ENCODE measurements around the gene UMAD1.

Gene UMAD1

DNA sequence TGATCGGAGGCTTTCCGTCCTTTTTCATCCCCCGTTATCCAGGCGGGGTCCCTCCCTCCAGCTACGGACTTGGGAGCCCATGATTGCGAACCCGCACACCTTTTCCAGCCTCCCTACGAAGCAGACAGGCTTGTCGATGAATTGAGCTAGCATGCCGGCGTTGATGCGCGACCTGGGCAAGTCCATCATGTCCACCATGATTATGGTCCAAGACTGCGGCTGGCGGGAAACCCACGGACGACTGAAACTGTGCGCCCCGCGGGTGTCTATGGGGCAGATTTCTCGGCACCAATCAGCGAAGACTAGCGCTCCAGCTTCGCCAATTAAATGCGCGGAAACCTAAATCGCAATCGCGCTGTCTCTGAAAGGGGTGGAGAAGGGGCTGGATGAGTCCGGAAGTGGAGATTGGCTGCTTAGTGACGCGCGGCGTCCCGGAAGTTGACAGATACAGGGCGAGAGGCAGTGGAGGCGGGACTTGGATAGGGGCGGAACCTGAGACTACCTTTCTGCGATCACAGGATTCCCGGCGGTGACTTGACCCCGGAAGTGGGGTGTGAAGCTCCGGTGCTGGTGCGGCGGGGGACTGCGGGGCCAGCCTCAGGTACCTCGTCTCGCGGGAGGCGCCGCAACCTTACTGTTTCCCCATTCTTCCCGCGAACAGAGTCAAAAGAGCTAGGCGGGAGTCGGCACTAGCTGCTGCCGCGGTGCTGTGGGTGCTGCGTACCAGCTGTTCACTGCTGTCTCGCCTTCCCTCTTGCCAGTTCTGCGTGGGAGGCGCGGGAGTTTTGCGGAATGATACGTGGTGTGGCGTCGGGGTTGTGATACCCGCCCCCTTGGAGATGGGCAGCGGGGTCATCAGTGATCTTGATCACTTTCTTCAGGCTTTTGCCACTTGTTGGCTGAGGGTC, at the start of gene UMAD1:
UMAD1 (plus strand) TSS at position 532 of the 908 bp plus-strand sequence. CDS start 32,620 bp downstream, outside the sequence.
- TF ChIP-seq, protein P1, sequence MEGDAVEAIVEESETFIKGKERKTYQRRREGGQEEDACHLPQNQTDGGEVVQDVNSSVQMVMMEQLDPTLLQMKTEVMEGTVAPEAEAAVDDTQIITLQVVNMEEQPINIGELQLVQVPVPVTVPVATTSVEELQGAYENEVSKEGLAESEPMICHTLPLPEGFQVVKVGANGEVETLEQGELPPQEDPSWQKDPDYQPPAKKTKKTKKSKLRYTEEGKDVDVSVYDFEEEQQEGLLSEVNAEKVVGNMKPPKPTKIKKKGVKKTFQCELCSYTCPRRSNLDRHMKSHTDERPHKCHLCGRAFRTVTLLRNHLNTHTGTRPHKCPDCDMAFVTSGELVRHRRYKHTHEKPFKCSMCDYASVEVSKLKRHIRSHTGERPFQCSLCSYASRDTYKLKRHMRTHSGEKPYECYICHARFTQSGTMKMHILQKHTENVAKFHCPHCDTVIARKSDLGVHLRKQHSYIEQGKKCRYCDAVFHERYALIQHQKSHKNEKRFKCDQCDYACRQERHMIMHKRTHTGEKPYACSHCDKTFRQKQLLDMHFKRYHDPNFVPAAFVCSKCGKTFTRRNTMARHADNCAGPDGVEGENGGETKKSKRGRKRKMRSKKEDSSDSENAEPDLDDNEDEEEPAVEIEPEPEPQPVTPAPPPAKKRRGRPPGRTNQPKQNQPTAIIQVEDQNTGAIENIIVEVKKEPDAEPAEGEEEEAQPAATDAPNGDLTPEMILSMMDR (conservative IDR thresholded peaks at IDR 0.05; ENCODE audit: control insufficient read depth, insufficient read depth, low read depth, low read length): no peak
- H3K4me3 ChIP-seq (ENCODE audit: control insufficient read depth, low read depth, low read length): peak within 1 kb of the TSS; percentile 99
- peak; percentile 98 for DNase-seq (ENCODE audit: low read depth)

DNA sequence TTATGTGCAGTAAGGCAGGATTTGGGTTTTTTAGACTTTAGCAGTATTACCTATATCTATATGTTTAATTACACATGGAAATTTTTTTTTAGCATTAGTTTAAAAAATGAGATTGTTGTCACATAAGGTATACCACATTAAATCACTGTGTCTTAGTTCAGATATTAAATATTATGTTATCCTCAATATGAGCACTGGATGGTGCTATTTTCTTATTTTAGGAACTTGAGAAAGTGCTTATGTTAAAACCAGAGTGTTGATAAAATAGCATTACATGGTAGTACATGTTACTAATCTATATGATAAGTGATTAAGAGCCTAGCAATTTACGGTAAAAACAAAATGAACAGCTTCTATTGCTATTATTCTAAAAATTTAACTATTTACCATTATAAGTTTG, 45.1 kb upstream of the UMAD1 start:
- TF ChIP-seq, protein P1 (conservative IDR thresholded peaks at IDR 0.05; ENCODE audit: control insufficient read depth, insufficient read depth, low read depth, low read length): no peak
- no peak overlapping the region for H3K4me3 ChIP-seq (ENCODE audit: control insufficient read depth, low read depth, low read length)
- peak; percentile 26 for DNase-seq (ENCODE audit: low read depth)

- TF ChIP-seq, protein P1 (conservative IDR thresholded peaks at IDR 0.05; ENCODE audit: control insufficient read depth, insufficient read depth, low read depth, low read length): no peak
- no peak overlapping the region for H3K4me3 ChIP-seq (ENCODE audit: control insufficient read depth, low read depth, low read length)
- no peak for DNase-seq (ENCODE audit: low read depth)
Measured at GRCh38 chr7:7596176-7596575, 44.4 kb upstream of the UMAD1 start.

DNA sequence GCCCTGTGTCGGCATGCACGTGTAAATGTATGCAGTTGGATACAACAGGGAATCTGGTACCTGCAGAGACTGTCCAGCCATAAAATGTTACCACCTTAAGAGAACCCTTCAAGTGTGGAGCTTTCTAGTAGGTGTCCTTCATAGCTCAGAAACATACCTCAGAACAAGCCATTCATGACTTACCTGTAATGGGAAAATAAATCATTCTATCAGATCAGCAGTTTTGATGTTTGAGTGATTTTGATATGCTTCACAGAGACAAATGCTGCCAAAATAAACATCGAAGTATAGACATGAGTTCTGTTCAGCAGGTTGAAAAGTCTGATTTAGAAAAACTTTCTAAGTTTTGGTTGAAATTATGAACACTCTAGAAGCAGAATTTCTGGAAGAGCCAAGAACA, 33.5 kb upstream of the UMAD1 start:
- TF ChIP-seq, protein P1 (conservative IDR thresholded peaks at IDR 0.05; ENCODE audit: control insufficient read depth, insufficient read depth, low read depth, low read length): no peak
- no peak for DNase-seq (ENCODE audit: low read depth)
- no peak overlapping the region for H3K4me3 ChIP-seq (ENCODE audit: control insufficient read depth, low read depth, low read length)

GRCh38 chr7:7609330-7609729, 31.2 kb upstream of the UMAD1 start:
- no peak for DNase-seq (ENCODE audit: low read depth)
- TF ChIP-seq, protein P1 (conservative IDR thresholded peaks at IDR 0.05; ENCODE audit: control insufficient read depth, insufficient read depth, low read depth, low read length): no peak
- H3K4me3 ChIP-seq (ENCODE audit: control insufficient read depth, low read depth, low read length): no peak overlapping the region

GRCh38 chr7:7612519-7612918, 28.0 kb upstream of the UMAD1 start:
- DNase-seq (ENCODE audit: low read depth): no peak
- no peak overlapping the region for H3K4me3 ChIP-seq (ENCODE audit: control insufficient read depth, low read depth, low read length)
- TF ChIP-seq, protein P1 (conservative IDR thresholded peaks at IDR 0.05; ENCODE audit: control insufficient read depth, insufficient read depth, low read depth, low read length): no peak

Data from fibroblast of mammary gland (primary cell).